HCT116 (cell line): ENCODE data around the gene FAM20C. TPM values are rescaled to one million over a fixed set of nuclear protein-coding genes. Genes with fewer than 3 reads are reported as not detected.

Source experiments
- ATAC-seq: fragments of 200-7000 bp; cut with Tn5 transposase; 2 replicates; pipeline ENCODE4 v1.9.1; 2020; ENCODE audit warnings: mild to moderate bottlenecking, moderate library complexity
- BruUV-seq: library from RNA; stranded (reverse); fragments of 400-500 nt; replicated peaks from 2 replicates; lab custom pipeline; 2021; lab: Mats Ljungman, UMichigan
- CTCF ChIA-PET: fragments of 300-600 bp; sonication (Branson Sonifier 250); formaldehyde crosslinking; loops from one replicate; lab custom pipeline; 2021; ENCODE audit warnings: antibody characterized with exemption; lab: Charles Lee
- POLR2A ChIA-PET: fragments of 300-600, 350-600 bp; sonication (Branson Sonifier 250); formaldehyde crosslinking; loops from one replicate; lab custom pipeline; 2021; ENCODE audit warnings: antibody characterized with exemption; lab: Charles Lee
- RAD21 ChIA-PET, 2 experiments: fragments of 300-600 bp; sonication (Branson Sonifier 250); formaldehyde crosslinking; loops; one replicate each; lab custom pipeline; 2023; ENCODE audit warnings: low total read pairs in 2 of 2; ENCODE audit not compliant: uncharacterized antibody in 2 of 2, unreplicated experiment in 2 of 2, low non-redundant PET in 1 of 2; lab: Charles Lee
- DNase-seq: peaks from one replicate; pipeline ENCODE4 v3.0.0-alpha.2; 2010; ENCODE audit warnings: low read depth, low spot score
- H2AFZ ChIP-seq: fragments of 200-600 bp; shearing (Covaris generic), sonication (generic); 2 replicates; pipeline ENCODE4 v1.6.1; 2017; ENCODE audit warnings: low read depth, mixed run types, mixed read lengths, antibody characterized with exemption, low read length; ENCODE audit not compliant: poor library complexity, severe bottlenecking
- H3K27ac ChIP-seq: 2 replicates; pipeline ENCODE4 v1.5.1; 2012; ENCODE audit warnings: low read depth, low read length
- H3K27me3 ChIP-seq: fragments of 200-600 bp; sonication (generic); 2 replicates; pipeline ENCODE4 v1.6.1; 2016; ENCODE audit warnings: mixed run types, low read length, mixed read lengths; ENCODE audit not compliant: insufficient read depth
- H3K36me3 ChIP-seq, 2 experiments: fragments of 200-500 bp in 1 of 2; fragments of 200-600 bp in 1 of 2; sonication (Bioruptor generic) in 1 of 2; sonication (generic) in 1 of 2; 2 replicates each; pipeline versions ENCODE4 v1.5.1 to v1.6.1; 2014 to 2016; ENCODE audit warnings: low read length in 2 of 2, inconsistent platforms in 1 of 2, mixed read lengths in 1 of 2, mixed run types in 1 of 2; ENCODE audit not compliant: insufficient read depth in 2 of 2, control insufficient read depth in 1 of 2
- H3K4me1 ChIP-seq, 2 experiments: fragments of 200-600 bp in 1 of 2; sonication (generic) in 1 of 2; 2 replicates each; pipeline versions ENCODE4 v1.5.1 to v1.6.1; 2012 to 2017; ENCODE audit warnings: low read length in 2 of 2, inconsistent platforms in 1 of 2, mild to moderate bottlenecking in 1 of 2, mixed read lengths in 1 of 2, mixed run types in 1 of 2, moderate library complexity in 1 of 2; ENCODE audit not compliant: insufficient read depth in 2 of 2, control insufficient read depth in 1 of 2
- H3K4me2 ChIP-seq: fragments of 200-600 bp; sonication (generic); 2 replicates; pipeline ENCODE4 v1.6.1; 2017; ENCODE audit warnings: mixed run types, low read length, mixed read lengths
- H3K4me3 ChIP-seq, 2 experiments: fragments of 200-600 bp in 1 of 2; sonication (generic) in 1 of 2; replicated peaks in 1 of 2; 2 replicates each; pipeline ENCODE4 v1.5.1; 2011 to 2016; ENCODE audit warnings: low read length in 2 of 2, control low read depth in 1 of 2, low read depth in 1 of 2, mild to moderate bottlenecking in 1 of 2, mixed read lengths in 1 of 2, mixed run types in 1 of 2
- H3K79me2 ChIP-seq: fragments of 200-600 bp; sonication (generic); 2 replicates; pipeline ENCODE4 v1.6.1; 2017; ENCODE audit warnings: mild to moderate bottlenecking, mixed run types, low read length, moderate library complexity, mixed read lengths; ENCODE audit not compliant: insufficient read depth
- H3K9ac ChIP-seq: fragments of 200-600 bp; sonication (generic); 2 replicates; pipeline ENCODE4 v1.6.1; 2016; ENCODE audit warnings: low read length, mixed read lengths
- H3K9me2 ChIP-seq: fragments of 200-600 bp; sonication (generic), shearing (Covaris generic); 2 replicates; pipeline ENCODE4 v1.6.1; 2017; ENCODE audit warnings: mixed run types, mild to moderate bottlenecking, moderate library complexity; ENCODE audit not compliant: insufficient read depth
- H3K9me3 ChIP-seq, 2 experiments: fragments of 200-500 bp in 1 of 2; fragments of 200-600 bp in 1 of 2; sonication (Bioruptor generic) in 1 of 2; sonication (generic) in 1 of 2; 2 replicates each; pipeline ENCODE4 v1.6.1; 2014 to 2017; ENCODE audit warnings: low read length in 2 of 2, mixed read lengths in 2 of 2, inconsistent platforms in 1 of 2, low read depth in 1 of 2, mild to moderate bottlenecking in 1 of 2, mixed run types in 1 of 2, moderate library complexity in 1 of 2; ENCODE audit not compliant: control insufficient read depth in 1 of 2, insufficient read depth in 1 of 2
- H4K20me1 ChIP-seq: fragments of 200-600 bp; sonication (generic), shearing (Covaris generic); 2 replicates; pipeline ENCODE4 v1.6.1; 2017; ENCODE audit warnings: mixed run types, mild to moderate bottlenecking, moderate library complexity; ENCODE audit not compliant: insufficient read depth
- CBX3 ChIP-seq: IDR thresholded peaks from 2 replicates; pipeline ENCODE4 v1.6.1; 2012; ENCODE audit warnings: low read depth
- EGR1 ChIP-seq: IDR thresholded peaks from 2 replicates; pipeline ENCODE4 v1.6.1; 2012; ENCODE audit warnings: low read depth
- EZH2 ChIP-seq: fragments of 200-600 bp; sonication (generic); IDR thresholded peaks from 2 replicates; pipeline ENCODE4 v1.6.1; 2017; ENCODE audit warnings: antibody characterized with exemption, mixed run types
- EZH2phosphoT487 ChIP-seq: fragments of 200-600 bp; IDR thresholded peaks from 2 replicates; pipeline ENCODE4 v1.6.1; 2018; ENCODE audit warnings: antibody characterized with exemption, borderline replicate concordance
- FOSL1 ChIP-seq: IDR thresholded peaks from 2 replicates; pipeline ENCODE4 v1.6.1; 2012; ENCODE audit warnings: low read depth
- JUND ChIP-seq: IDR thresholded peaks from 2 replicates; pipeline ENCODE4 v1.6.1; 2012
- POLR2A ChIP-seq: IDR thresholded peaks from 2 replicates; pipeline ENCODE4 v1.7.0; 2011; ENCODE audit warnings: borderline replicate concordance; ENCODE audit not compliant: insufficient read depth, insufficient read length; ENCODE audit errors: extremely low read depth
- POLR2AphosphoS5 ChIP-seq: IDR thresholded peaks from 2 replicates; pipeline ENCODE4 v1.6.1; 2011; ENCODE audit warnings: mild to moderate bottlenecking, low read depth, low read length, moderate library complexity
- RAD21 ChIP-seq: IDR thresholded peaks from 2 replicates; pipeline ENCODE4 v1.6.1; 2012; ENCODE audit warnings: low read depth, mild to moderate bottlenecking
- SIN3A ChIP-seq: IDR thresholded peaks from 2 replicates; pipeline ENCODE4 v1.6.1; 2012; ENCODE audit warnings: low read depth
- SP1 ChIP-seq: IDR thresholded peaks from 2 replicates; pipeline ENCODE4 v1.6.1; 2012; ENCODE audit warnings: low read depth
- SRF ChIP-seq: IDR thresholded peaks from 2 replicates; pipeline ENCODE4 v1.6.1; 2012; ENCODE audit warnings: low read depth
- TCF7L2 ChIP-seq: IDR thresholded peaks from 2 replicates; pipeline ENCODE4 v1.7.0; 2011; ENCODE audit warnings: borderline replicate concordance, inconsistent platforms; ENCODE audit not compliant: insufficient read depth, insufficient read length; ENCODE audit errors: extremely low read depth
- YY1 ChIP-seq: IDR thresholded peaks from 2 replicates; pipeline ENCODE4 v1.6.1; 2011; ENCODE audit warnings: low read length, low read depth, moderate library complexity, mild to moderate bottlenecking; ENCODE audit not compliant: insufficient replicate concordance; ENCODE audit errors: extremely low read depth
- ZFX ChIP-seq: fragments of 450-650 bp; IDR thresholded peaks from 2 replicates; pipeline ENCODE4 v1.6.1; 2017
- intact Hi-C: fragments of 100-400 bp; cut with micrococcal nuclease; formaldehyde crosslinking; loops from 2 replicates; pipeline ENCODE4 v1.10.0; 2022
- total RNA-seq: library from RNA; stranded (reverse); gene quantifications from one replicate; pipeline ENCODE4 v1.2.1, GENCODE V29; 2021; ENCODE audit not compliant: unreplicated experiment
- TF ChIP-seq, protein P1 (sequence below): IDR thresholded peaks from 2 replicates; pipeline ENCODE4 v1.6.1; 2012
- TF ChIP-seq, protein P2 (sequence below): IDR thresholded peaks from 2 replicates; pipeline ENCODE4 v1.6.1; 2012
- TF ChIP-seq, protein P3 (sequence below): IDR thresholded peaks from 2 replicates; pipeline ENCODE4 v1.6.1; 2011; ENCODE audit warnings: mild to moderate bottlenecking, low read length, moderate library complexity; ENCODE audit not compliant: insufficient replicate concordance; ENCODE audit errors: extremely low read depth
- TF ChIP-seq, protein P4 (sequence below), 3 experiments: fragments of 200-600 bp in 1 of 3; sonication (generic) in 1 of 3; IDR thresholded peaks in 2 of 3; conservative IDR thresholded peaks in 1 of 3; 2 replicates each; pipeline ENCODE4 v1.5.1; 2012 to 2017; ENCODE audit warnings: low read depth in 2 of 3, low read length in 2 of 3, antibody characterized with exemption in 1 of 3, borderline replicate concordance in 1 of 3, control low read depth in 1 of 3, mild to moderate bottlenecking in 1 of 3, mixed read lengths in 1 of 3, mixed run types in 1 of 3, moderate library complexity in 1 of 3; ENCODE audit not compliant: insufficient read depth in 1 of 3
- TF ChIP-seq, protein P5 (sequence below): IDR thresholded peaks from 2 replicates; pipeline ENCODE4 v1.6.1; 2012; ENCODE audit warnings: low read depth

The FAM20C gene
- total RNA-seq, 1 experiment from 2014 or later, result 27.1 TPM

DNA sequence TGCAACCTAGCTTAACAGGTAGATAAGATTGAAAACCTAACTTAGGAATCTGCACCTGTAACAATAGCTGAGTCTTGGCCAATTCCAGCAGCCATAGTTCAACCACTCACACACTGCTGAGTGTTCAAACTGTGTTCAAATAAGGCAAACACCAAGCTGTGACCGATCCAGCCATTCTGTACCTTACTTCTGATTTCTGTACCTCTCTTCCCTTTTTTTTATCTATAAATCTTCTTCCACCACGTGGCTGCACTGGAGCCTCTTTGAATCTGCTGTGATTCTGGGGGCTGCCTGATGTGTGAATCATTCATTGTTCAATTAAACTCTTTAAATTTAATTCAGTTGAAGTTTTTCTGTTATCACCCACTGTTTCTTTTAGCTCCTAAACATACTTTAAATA lies 81.9 kb downstream of the FAM20C start:
- no peak overlapping the region for H3K9ac ChIP-seq
- no peak overlapping the region for H2AFZ ChIP-seq
- no peaks in the 10 kb centered on the region for H3K4me1 ChIP-seq
- no peaks in the 10 kb centered on the region for H3K36me3 ChIP-seq
- no peak overlapping the region for H3K27ac ChIP-seq
- H3K9me3 ChIP-seq, result peaks cover 7 to 12% of the 10 kb centered on the region in 2 experiments; a peak in 2 of 4 replicates
- ATAC-seq, result no peak
- no peak for TF ChIP-seq TCF7L2
- TF ChIP-seq, protein P1, sequence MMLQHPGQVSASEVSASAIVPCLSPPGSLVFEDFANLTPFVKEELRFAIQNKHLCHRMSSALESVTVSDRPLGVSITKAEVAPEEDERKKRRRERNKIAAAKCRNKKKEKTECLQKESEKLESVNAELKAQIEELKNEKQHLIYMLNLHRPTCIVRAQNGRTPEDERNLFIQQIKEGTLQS, result no peak
- TF ChIP-seq SP1, result no peak
- TF ChIP-seq JUND, result no peak
- no peak for TF ChIP-seq YY1
- TF ChIP-seq SIN3A, result no peak
- no peak for TF ChIP-seq SRF
- no peak for TF ChIP-seq EGR1
- TF ChIP-seq POLR2AphosphoS5, result no peak
- no peak for TF ChIP-seq FOSL1
- TF ChIP-seq, protein P2, sequence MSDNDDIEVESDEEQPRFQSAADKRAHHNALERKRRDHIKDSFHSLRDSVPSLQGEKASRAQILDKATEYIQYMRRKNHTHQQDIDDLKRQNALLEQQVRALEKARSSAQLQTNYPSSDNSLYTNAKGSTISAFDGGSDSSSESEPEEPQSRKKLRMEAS, result no peak
- TF ChIP-seq, protein P3, sequence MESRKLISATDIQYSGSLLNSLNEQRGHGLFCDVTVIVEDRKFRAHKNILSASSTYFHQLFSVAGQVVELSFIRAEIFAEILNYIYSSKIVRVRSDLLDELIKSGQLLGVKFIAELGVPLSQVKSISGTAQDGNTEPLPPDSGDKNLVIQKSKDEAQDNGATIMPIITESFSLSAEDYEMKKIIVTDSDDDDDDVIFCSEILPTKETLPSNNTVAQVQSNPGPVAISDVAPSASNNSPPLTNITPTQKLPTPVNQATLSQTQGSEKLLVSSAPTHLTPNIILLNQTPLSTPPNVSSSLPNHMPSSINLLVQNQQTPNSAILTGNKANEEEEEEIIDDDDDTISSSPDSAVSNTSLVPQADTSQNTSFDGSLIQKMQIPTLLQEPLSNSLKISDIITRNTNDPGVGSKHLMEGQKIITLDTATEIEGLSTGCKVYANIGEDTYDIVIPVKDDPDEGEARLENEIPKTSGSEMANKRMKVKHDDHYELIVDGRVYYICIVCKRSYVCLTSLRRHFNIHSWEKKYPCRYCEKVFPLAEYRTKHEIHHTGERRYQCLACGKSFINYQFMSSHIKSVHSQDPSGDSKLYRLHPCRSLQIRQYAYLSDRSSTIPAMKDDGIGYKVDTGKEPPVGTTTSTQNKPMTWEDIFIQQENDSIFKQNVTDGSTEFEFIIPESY, result no peak
- TF ChIP-seq, protein P4, sequence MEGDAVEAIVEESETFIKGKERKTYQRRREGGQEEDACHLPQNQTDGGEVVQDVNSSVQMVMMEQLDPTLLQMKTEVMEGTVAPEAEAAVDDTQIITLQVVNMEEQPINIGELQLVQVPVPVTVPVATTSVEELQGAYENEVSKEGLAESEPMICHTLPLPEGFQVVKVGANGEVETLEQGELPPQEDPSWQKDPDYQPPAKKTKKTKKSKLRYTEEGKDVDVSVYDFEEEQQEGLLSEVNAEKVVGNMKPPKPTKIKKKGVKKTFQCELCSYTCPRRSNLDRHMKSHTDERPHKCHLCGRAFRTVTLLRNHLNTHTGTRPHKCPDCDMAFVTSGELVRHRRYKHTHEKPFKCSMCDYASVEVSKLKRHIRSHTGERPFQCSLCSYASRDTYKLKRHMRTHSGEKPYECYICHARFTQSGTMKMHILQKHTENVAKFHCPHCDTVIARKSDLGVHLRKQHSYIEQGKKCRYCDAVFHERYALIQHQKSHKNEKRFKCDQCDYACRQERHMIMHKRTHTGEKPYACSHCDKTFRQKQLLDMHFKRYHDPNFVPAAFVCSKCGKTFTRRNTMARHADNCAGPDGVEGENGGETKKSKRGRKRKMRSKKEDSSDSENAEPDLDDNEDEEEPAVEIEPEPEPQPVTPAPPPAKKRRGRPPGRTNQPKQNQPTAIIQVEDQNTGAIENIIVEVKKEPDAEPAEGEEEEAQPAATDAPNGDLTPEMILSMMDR (IDR thresholded peaks at IDR 0.05 in 2 of 3, conservative IDR thresholded peaks at IDR 0.05 in 1 of 3; ENCODE audit: borderline replicate concordance in 1 of 3, insufficient read depth in 1 of 3, low read depth in 2 of 3, low read length in 2 of 3), result no peak
- no peak for TF ChIP-seq POLR2A
- no peak for TF ChIP-seq EZH2phosphoT487
- TF ChIP-seq, protein P5, sequence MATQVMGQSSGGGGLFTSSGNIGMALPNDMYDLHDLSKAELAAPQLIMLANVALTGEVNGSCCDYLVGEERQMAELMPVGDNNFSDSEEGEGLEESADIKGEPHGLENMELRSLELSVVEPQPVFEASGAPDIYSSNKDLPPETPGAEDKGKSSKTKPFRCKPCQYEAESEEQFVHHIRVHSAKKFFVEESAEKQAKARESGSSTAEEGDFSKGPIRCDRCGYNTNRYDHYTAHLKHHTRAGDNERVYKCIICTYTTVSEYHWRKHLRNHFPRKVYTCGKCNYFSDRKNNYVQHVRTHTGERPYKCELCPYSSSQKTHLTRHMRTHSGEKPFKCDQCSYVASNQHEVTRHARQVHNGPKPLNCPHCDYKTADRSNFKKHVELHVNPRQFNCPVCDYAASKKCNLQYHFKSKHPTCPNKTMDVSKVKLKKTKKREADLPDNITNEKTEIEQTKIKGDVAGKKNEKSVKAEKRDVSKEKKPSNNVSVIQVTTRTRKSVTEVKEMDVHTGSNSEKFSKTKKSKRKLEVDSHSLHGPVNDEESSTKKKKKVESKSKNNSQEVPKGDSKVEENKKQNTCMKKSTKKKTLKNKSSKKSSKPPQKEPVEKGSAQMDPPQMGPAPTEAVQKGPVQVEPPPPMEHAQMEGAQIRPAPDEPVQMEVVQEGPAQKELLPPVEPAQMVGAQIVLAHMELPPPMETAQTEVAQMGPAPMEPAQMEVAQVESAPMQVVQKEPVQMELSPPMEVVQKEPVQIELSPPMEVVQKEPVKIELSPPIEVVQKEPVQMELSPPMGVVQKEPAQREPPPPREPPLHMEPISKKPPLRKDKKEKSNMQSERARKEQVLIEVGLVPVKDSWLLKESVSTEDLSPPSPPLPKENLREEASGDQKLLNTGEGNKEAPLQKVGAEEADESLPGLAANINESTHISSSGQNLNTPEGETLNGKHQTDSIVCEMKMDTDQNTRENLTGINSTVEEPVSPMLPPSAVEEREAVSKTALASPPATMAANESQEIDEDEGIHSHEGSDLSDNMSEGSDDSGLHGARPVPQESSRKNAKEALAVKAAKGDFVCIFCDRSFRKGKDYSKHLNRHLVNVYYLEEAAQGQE, result no peak
- no peak for TF ChIP-seq RAD21
- TF ChIP-seq ZFX, result no peak
- TF ChIP-seq EZH2, result no peak
- TF ChIP-seq CBX3, result no peak
- no peaks in the 10 kb centered on the region for H3K9me2 ChIP-seq
- H3K4me3 ChIP-seq, result no peak overlapping the region
- no peaks in the 10 kb centered on the region for H3K27me3 ChIP-seq
- no TSS peak for BruUV-seq
- no peak overlapping the region for H3K4me2 ChIP-seq
- CTCF ChIA-PET, result no interaction called here
- DNase-seq, result no peak
- H4K20me1 ChIP-seq, result no peaks in the 10 kb centered on the region
- RAD21 ChIA-PET, result no interaction called here
- POLR2A ChIA-PET, result no interaction called here
- no peaks in the 10 kb centered on the region for H3K79me2 ChIP-seq
- intact Hi-C loops, result no loop called here
